HG02642 (cell line): Measurements from ENCODE around the gene AGR2.
"Not testable (repeated sequence)": the region's sequence is repeated elsewhere in the genome, so short reads cannot be mapped to it uniquely, and the experiment has no call there.

Source experiments
- ATAC-seq: cut with Tn5 transposase; IDR thresholded peaks from one replicate; pipeline ENCODE4 v1.9.1; 2021; ENCODE audit warnings: mild to moderate bottlenecking; ENCODE audit not compliant: unreplicated experiment, poor library complexity

Gene AGR2

DNA sequence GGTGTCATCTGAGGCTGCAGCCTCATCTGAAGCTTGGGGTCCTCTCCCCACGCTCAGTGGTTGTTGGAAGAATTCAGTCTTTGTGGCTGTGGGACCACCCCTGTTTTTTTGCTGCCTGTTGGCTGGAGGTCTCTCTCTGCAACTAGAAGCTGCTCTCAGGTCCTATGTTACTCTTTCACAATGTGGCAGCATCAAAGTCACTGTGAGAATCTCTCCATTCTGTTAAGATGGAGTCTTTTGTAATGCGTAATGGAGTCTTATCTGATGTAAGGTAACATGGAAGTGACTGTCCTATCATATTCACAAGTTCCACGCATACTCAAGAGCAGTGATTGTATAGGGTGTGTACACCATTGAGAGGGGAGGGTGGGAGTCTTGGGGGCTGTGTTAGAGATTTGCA, 26.3 kb downstream of the AGR2 start:
- ATAC-seq: no peak

DNA sequence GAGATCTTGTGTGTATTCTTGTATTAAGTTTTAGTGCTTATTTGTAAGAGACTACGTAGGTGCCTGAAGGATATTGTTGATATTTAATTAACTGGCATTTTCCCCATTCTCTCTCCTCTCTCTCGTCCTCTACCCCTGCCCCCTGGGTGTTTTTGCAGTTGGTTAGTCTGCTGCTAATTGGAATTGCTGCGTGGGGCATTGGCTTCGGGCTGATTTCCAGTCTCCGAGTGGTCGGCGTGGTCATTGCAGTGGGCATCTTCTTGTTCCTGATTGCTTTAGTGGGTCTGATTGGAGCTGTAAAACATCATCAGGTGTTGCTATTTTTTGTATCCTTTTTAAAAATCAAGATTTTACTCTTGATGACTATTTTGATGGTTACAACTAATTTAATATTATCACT, 28.7 kb downstream of the AGR2 start:
- ATAC-seq: no peak

DNA sequence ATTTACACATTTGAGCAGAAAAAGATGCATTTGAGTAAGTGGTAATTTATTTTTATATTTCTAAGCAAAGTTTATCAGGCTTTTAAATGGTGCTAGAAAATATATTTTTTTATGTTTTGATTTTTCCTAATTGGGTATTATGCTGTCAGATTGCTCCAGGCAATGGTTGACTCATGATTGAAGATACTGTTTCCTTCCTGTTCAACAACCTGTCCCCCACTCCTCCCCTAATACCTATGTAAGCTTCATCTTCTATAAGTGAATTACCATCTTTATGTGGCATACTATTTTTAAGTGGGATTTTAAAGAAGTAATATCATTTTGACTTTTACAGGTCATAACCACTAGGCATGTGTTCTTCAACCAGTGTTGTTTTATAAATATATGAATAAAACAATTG, 29.8 kb downstream of the AGR2 start:
- ATAC-seq: no peak

DNA sequence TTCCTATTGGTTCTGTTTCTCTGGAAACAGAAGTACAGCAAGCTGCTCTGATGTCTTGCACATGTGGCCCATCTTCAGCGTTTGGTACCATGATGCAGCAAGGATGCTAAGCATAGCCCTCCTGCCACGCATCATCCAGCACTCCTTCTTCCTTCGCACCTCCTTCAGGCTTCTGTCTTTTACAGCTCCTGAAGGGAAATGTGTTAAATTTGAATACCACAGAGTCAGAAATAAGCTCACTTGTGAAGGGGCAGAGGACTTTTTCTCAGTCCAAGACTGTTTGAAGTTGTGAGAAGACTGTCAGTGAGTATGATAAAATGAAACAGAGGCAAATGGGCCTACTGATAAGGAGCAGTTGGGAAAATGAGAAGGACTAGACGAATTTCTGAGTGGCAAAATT, 30.5 kb downstream of the AGR2 start:
- ATAC-seq: no peak

DNA sequence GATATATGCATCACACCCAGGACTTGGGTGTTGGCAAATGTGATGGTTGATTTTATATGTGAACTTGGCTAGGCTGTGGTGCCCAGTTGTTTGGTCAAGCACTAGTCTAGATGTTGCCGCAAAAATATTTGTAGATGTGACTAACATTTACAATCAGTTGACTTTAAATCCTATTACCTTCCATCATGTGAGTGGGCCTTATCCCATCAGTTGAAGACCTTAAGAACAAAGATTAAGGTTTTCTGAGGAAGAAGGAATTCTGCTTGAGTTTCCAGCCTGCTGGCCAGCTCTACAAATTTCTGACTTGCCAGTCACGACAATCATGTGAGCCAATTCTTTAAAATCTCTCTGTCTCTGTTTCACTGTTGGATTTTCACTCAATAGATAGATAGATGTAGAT, 30.9 kb downstream of the AGR2 start:
- no peak for ATAC-seq

DNA sequence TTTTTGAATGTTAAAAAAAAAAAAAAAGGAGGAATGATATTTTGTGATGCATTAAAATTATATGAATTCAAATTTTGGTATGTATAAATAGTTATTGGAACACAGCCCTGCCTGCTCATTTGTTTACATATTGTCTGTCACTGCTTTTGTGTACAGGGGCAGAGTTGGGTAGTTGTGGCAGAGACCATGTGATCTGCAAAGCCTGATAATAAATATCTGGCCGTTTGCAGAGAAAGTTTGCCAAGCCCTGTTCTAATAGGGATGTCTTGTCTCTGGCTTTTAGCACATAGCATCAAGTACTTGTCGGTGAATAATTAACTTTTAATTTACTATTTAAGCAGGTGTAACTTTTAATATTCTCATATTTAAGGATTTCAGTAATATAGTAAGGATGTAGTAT, 31.5 kb downstream of the AGR2 start:
- ATAC-seq: no peak

DNA sequence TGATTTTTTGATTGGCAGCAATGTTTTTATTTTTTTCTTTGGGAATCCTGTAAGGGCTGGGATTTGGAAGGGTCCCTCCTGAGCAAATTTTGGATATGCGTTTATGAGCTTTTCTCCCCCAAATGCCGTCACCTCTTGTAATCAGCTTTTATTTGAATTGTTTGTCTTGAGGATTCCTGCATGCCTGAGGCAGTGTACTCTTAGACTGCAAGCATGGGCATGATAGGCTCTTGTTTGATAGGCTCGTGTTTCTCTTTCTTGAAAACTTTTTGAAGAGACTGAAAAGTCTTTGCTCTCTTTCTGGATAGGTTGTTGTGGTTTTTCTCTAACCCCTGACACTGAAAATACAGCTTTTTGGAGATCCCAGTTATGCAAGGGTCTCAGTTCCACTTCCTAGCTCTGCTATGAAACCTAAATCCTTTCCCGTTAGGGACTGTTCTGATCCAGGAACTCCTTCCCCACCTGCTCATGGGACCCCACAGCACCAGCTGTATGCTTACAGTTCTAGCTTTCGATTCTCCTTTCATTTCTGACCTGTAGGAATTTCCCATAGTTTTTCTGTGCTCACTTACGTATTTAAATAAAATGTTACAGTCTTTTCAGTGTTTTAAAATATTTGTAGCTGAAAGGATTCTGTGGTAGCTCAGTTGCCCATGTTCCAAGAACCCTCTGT, 34.0 kb downstream of the AGR2 start:
- no peak for ATAC-seq

DNA sequence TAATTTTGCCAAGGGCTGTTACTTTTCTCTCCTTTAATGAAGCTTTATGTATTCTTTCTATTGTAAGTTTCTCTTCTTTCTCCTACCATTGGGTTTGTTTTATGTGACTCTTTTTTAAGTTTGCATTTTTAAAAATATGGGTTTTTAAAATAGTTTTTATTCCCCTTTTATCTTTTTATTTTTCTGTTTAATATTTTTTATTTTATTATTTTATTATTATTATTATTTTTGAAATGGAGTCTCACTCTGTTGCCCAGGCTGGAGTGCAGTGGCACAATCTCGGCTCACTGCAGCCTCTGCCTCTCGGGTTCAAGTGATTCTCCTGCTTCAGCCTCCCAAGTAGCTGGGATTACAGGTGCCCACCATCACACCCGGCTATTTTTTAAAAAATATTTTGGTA, 34.8 kb downstream of the AGR2 start:
- ATAC-seq: not testable (repeated sequence)

DNA sequence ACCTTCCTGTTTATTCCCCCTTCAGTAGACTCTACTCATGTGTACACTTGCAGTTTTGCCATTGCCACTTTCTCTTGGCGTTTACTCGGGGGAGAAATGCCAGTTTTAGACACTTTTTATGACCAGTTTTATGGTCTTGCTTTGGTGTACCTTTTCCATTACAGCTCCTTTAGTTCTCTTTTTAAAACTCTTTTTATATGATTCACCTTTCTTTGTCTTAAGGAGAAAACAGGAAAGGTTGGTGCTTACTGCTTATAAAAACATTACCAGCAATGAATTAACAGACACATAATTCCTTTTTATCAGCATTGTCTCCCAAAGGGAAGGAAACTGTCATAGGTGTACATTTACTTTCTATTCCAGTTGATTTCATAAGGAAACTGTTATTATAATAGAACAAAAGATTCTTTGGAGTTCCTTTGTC, 39.4 kb downstream of the AGR2 start:
- ATAC-seq: no peak

DNA sequence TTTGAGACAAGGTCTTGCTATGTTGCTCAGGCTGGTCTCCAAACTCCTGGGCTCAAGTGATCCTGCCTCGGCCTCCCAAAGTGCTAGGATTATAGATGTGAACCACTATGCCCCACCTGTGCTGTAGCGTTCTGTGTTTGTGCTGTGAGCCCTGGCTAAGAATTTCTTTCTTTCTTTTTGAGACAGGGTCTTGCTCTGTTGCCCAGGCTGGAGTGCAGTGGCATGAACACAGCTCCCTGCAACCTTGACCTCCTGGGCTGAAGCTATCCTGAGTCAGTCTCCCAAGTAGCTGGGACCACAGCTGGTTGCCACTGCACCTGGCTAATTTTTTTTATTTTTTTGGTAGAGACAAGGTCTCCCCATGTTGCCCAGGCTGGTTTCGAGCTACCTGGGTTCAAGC, 39.9 kb downstream of the AGR2 start:
- no peak for ATAC-seq

DNA sequence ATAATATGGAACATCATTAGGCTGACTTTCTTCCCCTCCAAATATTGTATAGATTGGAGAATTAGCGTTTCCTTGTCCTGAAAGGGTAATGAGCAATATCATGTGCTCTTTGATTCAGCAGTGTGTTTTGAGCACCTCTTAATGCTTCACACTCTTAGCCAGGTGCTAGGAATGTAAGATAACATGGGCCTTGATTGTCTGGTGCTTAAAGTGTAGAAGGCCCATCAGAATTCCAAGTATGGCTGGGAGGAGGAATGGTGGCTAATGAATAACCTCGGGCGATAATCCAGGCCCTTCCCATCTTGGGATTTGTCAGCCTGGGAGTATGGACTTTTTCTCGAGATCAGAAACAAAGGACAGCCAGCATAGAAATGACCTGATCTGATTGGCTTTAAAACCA, 42.6 kb downstream of the AGR2 start:
- no peak for ATAC-seq

DNA sequence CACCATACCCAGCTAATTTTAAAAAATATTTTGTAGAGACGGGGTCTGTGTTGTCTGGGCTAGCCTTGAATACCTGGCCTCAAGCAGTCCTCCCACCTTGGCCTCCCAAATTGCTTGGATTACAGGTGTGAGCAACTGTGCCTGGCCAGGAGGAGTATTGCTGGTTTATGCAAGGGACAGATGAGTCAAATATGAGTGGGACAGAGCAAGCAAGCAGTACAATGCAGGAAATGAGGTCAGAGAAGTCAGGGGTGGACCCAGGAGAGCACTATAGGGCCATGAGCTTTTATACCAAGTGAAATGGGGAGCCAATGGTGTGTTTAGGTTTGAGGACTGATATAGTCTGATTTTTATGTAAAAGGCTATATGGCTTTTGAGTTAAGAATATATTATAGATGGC, 45.0 kb downstream of the AGR2 start:
- no peak for ATAC-seq

DNA sequence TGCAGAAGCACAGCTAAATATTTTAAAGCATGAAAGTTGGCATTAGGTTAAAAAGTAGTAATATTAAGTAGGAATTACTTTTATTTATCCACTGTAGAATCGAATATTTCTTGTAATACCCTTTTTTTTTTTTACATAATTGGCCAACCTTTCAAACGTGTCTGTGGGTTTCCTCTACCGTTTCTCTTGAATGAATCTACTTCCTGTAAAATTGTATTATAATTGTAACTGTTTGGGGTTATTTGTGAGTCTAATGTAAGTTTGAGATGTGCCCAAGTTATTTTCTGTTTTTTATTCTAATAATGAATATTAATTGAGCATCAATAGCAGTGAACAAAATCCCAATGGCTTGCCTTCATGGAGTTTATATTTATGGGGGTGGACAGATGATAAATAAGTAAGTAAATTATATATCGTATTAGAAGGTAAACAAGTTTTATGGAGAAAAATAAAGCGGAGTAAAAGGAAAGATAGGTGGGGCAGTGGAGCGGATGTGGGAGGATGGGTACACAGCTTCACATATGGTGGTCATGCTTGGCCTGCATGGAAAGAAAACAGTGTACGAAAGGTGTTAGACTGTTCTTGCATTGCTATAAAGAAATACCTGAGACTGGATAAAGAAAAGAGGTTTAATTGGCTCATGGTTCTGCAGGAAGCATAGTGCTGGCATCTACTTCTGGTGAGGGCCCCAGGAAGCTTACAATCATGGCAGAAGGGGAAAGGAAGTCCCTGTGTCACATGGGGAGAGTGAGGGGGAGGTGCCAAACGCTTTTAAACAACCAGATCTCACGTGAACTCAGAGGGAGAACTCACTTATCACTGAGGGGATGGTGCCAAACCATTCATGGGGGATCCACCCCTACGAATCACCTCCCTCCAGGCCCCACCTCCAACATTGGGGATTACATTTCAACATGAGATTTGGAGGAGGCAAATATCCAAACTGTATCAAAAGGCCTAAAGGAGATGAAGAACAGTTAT, 45.9 kb downstream of the AGR2 start:
- no peak for ATAC-seq

DNA sequence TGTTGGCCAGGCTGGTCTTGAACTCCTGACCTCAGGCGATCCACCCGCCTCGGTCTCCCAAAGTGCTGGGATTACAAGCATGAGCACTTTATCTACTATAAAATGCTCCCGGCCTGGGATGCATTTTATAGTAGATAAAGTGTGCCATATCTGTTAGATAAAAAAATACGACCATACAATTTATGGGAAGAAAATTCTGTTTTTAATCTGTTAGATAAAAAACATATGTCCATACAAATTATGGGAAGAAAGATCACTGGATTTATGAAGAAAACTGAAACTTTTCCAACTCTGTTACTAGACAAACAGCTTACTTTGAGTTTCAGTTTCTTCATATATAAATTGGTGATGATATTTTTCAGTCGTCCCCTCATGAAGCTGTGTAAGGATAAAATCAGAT, 46.8 kb downstream of the AGR2 start:
- no peak for ATAC-seq

DNA sequence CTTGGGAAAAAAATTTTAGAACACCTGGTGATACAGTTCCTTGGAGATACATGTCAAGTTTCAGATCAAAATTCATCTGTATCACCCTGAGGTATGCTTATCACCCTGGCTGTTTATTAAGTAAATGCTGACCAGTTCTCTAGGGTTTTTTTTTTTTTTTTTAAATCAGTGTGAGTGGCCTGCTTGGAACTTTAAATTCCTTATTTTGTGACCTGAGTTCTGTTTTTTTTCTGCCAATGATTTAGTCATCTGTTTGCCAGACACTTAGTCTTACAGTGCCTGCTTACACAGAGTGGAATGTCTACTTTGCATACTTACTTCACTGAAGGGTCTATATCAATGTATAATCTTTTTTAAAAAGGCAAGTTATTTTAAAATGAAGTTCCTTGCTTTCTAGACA, 49.4 kb downstream of the AGR2 start:
- no peak for ATAC-seq

DNA sequence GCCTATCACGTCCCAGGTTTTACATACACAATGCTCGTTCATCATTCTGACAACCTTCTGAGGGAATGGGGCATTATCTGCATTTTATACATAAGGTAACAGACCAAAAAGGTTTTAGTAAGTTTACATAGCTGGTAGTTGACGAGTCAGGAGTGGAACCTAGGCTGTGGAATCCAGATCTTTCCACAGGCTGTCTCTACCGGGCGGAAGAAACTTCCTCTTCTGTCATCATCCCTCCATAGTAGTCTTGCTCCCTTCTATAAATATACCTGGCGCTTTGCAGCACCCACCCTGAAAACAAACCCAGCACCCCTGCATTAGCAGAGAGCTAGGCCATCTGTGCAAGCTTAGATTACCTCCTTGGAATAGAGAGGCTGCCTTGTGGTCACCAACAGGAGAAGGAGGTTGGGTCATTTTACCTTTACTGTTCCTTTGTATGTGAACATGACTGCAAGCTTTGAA, 49.9 kb downstream of the AGR2 start:
- no peak for ATAC-seq

DNA sequence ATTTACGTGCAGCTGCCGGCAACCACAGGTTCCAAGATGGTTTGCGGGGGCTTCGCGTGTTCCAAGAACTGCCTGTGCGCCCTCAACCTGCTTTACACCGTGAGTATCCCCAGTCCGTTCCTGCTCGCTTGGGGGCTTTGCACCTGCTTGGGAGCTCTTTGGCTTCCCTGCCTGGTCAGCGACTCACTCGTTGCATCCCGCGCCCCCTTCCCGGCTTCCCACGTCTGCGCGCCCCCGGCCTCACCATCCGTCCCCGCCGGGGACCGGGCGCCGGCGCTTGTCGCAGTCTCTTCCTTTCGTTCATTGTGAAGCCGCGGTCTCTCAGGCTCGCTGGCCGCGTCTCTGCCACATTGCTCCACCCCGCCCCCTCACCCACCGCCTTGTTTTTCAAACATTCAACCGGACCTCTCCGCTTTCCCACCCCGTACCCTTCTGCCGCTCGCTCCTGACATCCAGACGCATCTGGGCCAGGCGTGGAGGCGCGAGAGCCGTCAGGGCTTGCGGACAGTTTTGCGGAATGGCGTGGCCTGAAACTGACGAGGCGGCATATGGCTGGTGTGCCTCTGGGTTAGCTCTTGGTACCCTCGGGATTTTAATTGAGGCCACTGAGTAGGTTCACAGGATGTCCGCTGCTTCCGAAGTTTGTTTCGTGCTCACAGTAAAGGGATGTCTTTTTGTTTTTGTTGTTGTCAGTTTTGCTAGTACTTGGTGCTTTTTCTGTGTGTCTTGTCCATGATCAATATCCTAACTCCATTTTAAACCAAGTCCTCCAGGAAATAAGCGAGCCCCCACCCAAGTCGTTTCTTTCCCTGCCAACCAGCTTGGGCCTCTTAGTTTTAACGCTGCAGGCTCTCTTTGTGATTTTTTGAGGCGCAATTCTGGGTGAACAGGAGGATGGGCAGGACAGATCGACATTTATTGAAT, 50.6 kb downstream of the AGR2 start:
- peak; percentile 28 for ATAC-seq

DNA sequence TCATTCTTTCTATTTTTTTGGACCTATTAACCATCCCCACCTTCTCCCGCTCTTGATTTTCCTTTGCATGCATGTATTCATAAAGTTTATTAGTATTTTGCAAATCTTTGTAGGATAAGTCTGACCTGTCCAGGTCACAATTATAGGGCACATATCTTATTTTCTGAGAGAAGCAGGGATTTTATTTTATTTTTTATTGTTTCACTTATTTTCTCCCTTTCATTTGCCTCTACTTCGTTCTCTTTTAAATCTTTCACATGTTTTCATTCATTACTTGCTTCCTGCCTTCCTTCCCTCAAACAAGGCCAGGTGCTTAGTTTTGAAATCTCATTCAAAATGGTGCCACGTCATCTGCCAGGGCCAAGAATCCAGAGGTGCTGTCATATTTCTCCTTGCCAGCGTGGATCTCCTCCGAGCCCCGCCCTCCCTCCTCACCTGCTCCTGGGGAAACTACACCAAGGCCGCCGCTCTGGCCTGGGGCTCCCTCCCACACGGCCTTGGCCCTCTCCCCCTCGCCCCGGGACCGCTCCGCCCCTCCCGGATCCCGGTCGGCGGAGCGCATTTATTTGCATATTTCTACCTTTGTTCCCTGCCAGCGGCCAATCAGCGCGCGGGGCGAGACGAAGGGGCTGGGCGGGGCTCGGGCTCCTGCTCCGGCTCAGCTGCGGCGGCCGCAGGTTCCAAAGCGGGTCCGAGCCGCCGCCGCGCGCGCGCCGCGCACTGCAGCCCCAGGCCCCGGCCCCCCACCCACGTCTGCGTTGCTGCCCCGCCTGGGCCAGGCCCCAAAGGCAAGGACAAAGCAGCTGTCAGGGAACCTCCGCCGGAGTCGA, 51.5 kb downstream of the AGR2 start, which contains the start of gene TSPAN13:
Gene TSPAN13, plus strand, starts transcription at position 654 of the 830 bp plus-strand sequence. CDS start 213 bp downstream, outside the sequence.
- peak; percentile 85 for ATAC-seq

DNA sequence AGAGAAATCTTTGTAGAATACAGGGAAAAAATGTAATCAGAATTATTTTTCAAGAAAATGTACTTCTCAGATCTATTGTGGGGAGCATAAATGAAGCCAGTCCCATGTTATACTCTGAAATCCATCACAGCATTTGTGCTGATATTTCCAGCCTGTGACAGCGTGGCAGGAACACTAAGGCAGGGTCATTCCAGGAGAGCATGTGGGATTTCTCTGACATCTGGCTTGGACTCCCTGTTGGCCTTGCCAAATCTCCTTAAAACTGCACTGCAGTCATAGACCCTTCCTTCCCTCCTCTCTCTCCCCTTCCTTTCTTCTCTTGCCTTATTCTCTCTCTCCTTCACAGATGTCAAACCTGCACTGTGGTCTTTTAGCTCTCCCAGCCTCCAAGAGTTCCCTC, 57.7 kb downstream of the AGR2 start:
- no peak for ATAC-seq

DNA sequence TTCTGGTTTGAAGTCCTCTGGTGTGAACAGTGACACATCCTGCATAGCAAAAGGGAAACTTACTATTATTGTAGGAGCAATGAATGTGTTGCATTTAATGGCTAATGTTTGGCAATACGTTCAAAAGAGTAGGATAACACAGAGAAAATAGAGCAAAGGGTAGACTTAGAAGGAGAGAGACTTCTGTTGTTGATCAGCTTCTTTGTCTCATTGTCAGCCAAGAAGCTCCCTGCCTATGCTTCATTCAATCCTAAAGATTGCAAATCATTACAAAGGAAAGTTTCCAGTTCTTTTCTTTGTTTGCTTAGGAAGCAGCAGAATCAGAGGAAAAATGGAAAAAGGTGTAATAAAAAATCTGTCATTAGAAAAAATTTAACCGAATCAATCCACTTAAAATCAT, 59.2 kb downstream of the AGR2 start:
- no peak for ATAC-seq
